ENCODE data around the gene BICD2. TPM values are rescaled to one million over a fixed set of nuclear protein-coding genes. Genes with fewer than 3 reads are reported as not detected.

BICD2 gene
- total RNA-seq, 1 donor from 2014 or later: 37.3 TPM

GRCh38 chr9:92723801-92724323 is 40.8 kb downstream of the BICD2 start:
- no peak for TF ChIP-seq CTCF (IDR thresholded peaks at IDR 0.05; ENCODE audit: borderline replicate concordance)
- Histone ChIP-seq H3K9me3 (replicated peaks) (no peaks in the 10 kb centered on the region), H3K36me3 (peaks cover 49% of the 10 kb centered on the region), H3K27ac (replicated peaks) (no peak overlapping the region), H3K4me3 (no peak overlapping the region), H3K4me1 (peaks cover 43% of the 10 kb centered on the region), H3K27me3 (ENCODE audit: low read depth) (no peaks in the 10 kb centered on the region)
- intact Hi-C loops (cut with micrococcal nuclease): no loop called here
- no peak for DNase-seq

- no peak for DNase-seq
- intact Hi-C loops (cut with micrococcal nuclease): no loop called here
- TF ChIP-seq CTCF (IDR thresholded peaks at IDR 0.05; ENCODE audit: borderline replicate concordance): no peak
- Histone ChIP-seq H3K27me3 (ENCODE audit: low read depth) (no peaks in the 10 kb centered on the region), H3K27ac (replicated peaks) (no peak overlapping the region), H3K36me3 (peaks cover 49% of the 10 kb centered on the region), H3K9me3 (replicated peaks) (no peaks in the 10 kb centered on the region), H3K4me3 (no peak overlapping the region), H3K4me1 (peaks cover 37% of the 10 kb centered on the region)
These were observed 41.4 kb downstream of the BICD2 start for GRCh38 chr9:92723299-92723625.

GRCh38 chr9:92722386-92723298 is 42.0 kb downstream of the BICD2 start:
- H3K36me3 ChIP-seq: peaks cover 54% of the 10 kb centered on the region
- DNase-seq: no peak
- H3K27ac ChIP-seq (replicated peaks): no peak overlapping the region
- H3K4me3 ChIP-seq: no peak overlapping the region
- H3K27me3 ChIP-seq (ENCODE audit: low read depth): no peaks in the 10 kb centered on the region
- no peak for TF ChIP-seq CTCF (IDR thresholded peaks at IDR 0.05; ENCODE audit: borderline replicate concordance)
- H3K9me3 ChIP-seq (replicated peaks): no peaks in the 10 kb centered on the region
- peaks cover 32% of the 10 kb centered on the region for H3K4me1 ChIP-seq
- intact Hi-C loops (cut with micrococcal nuclease): no loop called here

- no peaks in the 10 kb centered on the region for H3K27me3 ChIP-seq (ENCODE audit: low read depth)
These were observed 43.1 kb downstream of the BICD2 start for GRCh38 chr9:92721548-92721947.

More at GRCh38 chr9:92721548-92721947, 43.1 kb downstream of the BICD2 start:
- H3K4me1 ChIP-seq: peaks cover 24% of the 10 kb centered on the region
- H3K4me3 ChIP-seq: no peak overlapping the region
- no peak for TF ChIP-seq CTCF (IDR thresholded peaks at IDR 0.05; ENCODE audit: borderline replicate concordance)
- H3K27ac ChIP-seq (replicated peaks): no peak overlapping the region
- H3K36me3 ChIP-seq: peaks cover 62% of the 10 kb centered on the region
- H3K9me3 ChIP-seq (replicated peaks): no peaks in the 10 kb centered on the region
- intact Hi-C loops (cut with micrococcal nuclease): no loop called here
- no peak for DNase-seq

All from left ventricle myocardium inferior (tissue), 1 donor.